Measurements from ENCODE around the gene ARFGEF3.

DNA sequence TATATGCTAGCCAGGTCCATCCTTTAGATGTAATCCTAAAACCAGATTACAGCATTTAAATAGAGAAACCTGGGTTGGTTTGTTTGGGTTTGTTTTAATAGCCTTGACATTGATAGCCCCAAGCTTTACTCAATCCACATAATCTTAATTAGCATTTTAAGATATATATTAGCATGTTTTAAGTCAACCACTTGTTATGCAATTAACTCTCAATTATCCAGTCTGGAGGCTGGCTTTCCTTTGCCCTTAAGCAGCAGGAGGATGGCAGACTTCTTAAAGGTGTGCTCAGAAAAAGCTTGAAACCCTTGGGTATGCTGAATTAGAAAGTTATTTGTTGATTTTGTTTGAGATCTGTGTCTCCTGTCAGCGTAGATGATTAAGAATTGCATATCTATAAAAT lies 169.7 kb downstream of the ARFGEF3 start:
- TF ChIP-seq, protein P1, sequence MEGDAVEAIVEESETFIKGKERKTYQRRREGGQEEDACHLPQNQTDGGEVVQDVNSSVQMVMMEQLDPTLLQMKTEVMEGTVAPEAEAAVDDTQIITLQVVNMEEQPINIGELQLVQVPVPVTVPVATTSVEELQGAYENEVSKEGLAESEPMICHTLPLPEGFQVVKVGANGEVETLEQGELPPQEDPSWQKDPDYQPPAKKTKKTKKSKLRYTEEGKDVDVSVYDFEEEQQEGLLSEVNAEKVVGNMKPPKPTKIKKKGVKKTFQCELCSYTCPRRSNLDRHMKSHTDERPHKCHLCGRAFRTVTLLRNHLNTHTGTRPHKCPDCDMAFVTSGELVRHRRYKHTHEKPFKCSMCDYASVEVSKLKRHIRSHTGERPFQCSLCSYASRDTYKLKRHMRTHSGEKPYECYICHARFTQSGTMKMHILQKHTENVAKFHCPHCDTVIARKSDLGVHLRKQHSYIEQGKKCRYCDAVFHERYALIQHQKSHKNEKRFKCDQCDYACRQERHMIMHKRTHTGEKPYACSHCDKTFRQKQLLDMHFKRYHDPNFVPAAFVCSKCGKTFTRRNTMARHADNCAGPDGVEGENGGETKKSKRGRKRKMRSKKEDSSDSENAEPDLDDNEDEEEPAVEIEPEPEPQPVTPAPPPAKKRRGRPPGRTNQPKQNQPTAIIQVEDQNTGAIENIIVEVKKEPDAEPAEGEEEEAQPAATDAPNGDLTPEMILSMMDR (IDR thresholded peaks at IDR 0.05) = no peak
- no peak for TF ChIP-seq RFX5 (IDR thresholded peaks at IDR 0.05; ENCODE audit: low read length)
- TF ChIP-seq SMC3 (IDR thresholded peaks at IDR 0.05; ENCODE audit: low read depth, low read length) = no peak
- no peak for TF ChIP-seq POLR2AphosphoS5 (IDR thresholded peaks at IDR 0.05; ENCODE audit: low read depth, low read length)
- TF ChIP-seq FOXJ3 (CRISPR knock-in tag; IDR thresholded peaks at IDR 0.05) = no peak
- TF ChIP-seq, protein P2, sequence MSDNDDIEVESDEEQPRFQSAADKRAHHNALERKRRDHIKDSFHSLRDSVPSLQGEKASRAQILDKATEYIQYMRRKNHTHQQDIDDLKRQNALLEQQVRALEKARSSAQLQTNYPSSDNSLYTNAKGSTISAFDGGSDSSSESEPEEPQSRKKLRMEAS (IDR thresholded peaks at IDR 0.05; ENCODE audit: low read depth) = no peak
- TF ChIP-seq YY1 (IDR thresholded peaks at IDR 0.05; ENCODE audit: low read depth) = no peak
- TF ChIP-seq, protein P3, sequence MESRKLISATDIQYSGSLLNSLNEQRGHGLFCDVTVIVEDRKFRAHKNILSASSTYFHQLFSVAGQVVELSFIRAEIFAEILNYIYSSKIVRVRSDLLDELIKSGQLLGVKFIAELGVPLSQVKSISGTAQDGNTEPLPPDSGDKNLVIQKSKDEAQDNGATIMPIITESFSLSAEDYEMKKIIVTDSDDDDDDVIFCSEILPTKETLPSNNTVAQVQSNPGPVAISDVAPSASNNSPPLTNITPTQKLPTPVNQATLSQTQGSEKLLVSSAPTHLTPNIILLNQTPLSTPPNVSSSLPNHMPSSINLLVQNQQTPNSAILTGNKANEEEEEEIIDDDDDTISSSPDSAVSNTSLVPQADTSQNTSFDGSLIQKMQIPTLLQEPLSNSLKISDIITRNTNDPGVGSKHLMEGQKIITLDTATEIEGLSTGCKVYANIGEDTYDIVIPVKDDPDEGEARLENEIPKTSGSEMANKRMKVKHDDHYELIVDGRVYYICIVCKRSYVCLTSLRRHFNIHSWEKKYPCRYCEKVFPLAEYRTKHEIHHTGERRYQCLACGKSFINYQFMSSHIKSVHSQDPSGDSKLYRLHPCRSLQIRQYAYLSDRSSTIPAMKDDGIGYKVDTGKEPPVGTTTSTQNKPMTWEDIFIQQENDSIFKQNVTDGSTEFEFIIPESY (IDR thresholded peaks at IDR 0.05; ENCODE audit: borderline replicate concordance, low read depth) = no peak
- TF ChIP-seq NRF1 (IDR thresholded peaks at IDR 0.05; ENCODE audit: low read depth, low read length) = no peak
- no peak for TF ChIP-seq TCF12 (IDR thresholded peaks at IDR 0.05)
- TF ChIP-seq GABPA (IDR thresholded peaks at IDR 0.05; ENCODE audit: low read depth) = no peak
